Lower leg skin (tissue), 4 donors: ENCODE results near the gene MTUS2. TPM values are rescaled to one million over a fixed set of nuclear protein-coding genes. Genes with fewer than 3 reads are reported as not detected.

Source experiments
- DNase-seq, 2 donors: peaks; one replicate each; pipeline ENCODE4 v3.0.0-alpha.2; 2019; ENCODE audit warnings: low spot score in 2 of 2
- H3K4me3 ChIP-seq: fragments of 200-600 bp; sonication (generic); 2 replicates; pipeline ENCODE4 v1.5.1; 2017; ENCODE audit warnings: mild to moderate bottlenecking, low read depth; ENCODE audit not compliant: poor library complexity, severe bottlenecking
- POLR2A ChIP-seq, 2 donors: fragments of 450-650 bp; IDR thresholded peaks; one replicate each; pipeline ENCODE4 v1.6.1; 2016 to 2017; ENCODE audit warnings: antibody characterized with exemption in 2 of 2, mild to moderate bottlenecking in 1 of 2, moderate library complexity in 1 of 2
- WGBS, 2 donors: methylation state at CpG; one replicate each; pipeline ENCODE4 v1.1.5; 2018; 5-methylcytosine and 5-hydroxymethylcytosine counted together
- intact Hi-C: fragments of 100-400 bp; cut with DNase I; formaldehyde crosslinking; loops from one replicate; pipeline ENCODE4 v1.15.0; 2023; ENCODE audit warnings: low total_unique reads
- total RNA-seq, 4 donors: library from RNA; depleted of rRNA; stranded (reverse); fragments of >200 nt; gene quantifications; one replicate each; pipeline ENCODE4 v1.1.0, GENCODE V29; 2016
- TF ChIP-seq, protein P1 (sequence below), 3 donors: fragments of 450-650 bp; IDR thresholded peaks; one replicate each; pipeline ENCODE4 v1.5.1; 2016; ENCODE audit warnings: antibody characterized with exemption in 3 of 3, mild to moderate bottlenecking in 3 of 3, moderate library complexity in 2 of 3

Gene MTUS2
- total RNA-seq, 4 donors from 2014 or later: 0.13 to 1.9 TPM; not detected in 2

DNA sequence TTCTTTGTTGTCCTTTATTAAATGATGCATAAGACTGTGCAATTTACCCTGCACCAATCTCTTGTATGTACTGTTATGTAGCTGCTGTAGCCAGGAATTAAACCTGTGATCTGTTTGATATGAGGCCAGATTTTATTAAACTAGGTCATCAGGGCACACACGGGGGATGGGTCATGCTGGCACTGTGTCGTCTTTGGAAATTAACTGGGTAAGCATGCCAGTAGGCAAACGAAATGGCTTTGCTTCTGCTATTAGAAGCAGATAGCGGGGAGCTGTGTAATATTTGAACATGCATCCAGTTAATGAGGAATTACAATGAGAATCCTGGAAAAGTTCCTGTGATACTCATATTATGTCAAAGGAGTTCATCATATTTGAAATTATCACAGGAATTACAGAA lies 23.5 kb downstream of the MTUS2 start:
- WGBS, 2 donors: 30 to 40% methylated on average over 4 of the region's 4 CpGs
- H3K4me3 ChIP-seq: no peak overlapping the region
- no peak for DNase-seq
- intact Hi-C loops: no loop called here
- TF ChIP-seq POLR2A (IDR thresholded peaks at IDR 0.05): no peak
- TF ChIP-seq, protein P1, sequence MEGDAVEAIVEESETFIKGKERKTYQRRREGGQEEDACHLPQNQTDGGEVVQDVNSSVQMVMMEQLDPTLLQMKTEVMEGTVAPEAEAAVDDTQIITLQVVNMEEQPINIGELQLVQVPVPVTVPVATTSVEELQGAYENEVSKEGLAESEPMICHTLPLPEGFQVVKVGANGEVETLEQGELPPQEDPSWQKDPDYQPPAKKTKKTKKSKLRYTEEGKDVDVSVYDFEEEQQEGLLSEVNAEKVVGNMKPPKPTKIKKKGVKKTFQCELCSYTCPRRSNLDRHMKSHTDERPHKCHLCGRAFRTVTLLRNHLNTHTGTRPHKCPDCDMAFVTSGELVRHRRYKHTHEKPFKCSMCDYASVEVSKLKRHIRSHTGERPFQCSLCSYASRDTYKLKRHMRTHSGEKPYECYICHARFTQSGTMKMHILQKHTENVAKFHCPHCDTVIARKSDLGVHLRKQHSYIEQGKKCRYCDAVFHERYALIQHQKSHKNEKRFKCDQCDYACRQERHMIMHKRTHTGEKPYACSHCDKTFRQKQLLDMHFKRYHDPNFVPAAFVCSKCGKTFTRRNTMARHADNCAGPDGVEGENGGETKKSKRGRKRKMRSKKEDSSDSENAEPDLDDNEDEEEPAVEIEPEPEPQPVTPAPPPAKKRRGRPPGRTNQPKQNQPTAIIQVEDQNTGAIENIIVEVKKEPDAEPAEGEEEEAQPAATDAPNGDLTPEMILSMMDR (IDR thresholded peaks at IDR 0.05): no peak

DNA sequence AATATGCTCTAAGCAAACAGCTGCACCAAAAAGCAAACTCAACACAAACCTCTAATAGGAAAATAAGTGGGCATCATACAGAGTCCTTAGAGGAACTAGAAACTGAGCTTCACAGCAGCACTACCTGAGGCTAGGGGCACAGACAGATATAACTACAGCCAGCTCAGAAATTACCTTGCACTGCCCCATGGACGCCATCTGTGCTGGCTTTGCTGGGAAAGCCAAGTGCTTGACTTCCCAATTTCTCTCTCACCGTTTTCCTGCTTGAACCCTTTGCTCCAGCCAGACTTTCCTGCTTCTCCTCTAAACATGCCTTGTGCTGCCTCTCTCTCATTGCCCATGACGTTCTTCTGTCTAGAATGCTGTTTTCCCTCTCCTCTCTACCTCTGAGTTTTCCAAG lies 29.3 kb downstream of the MTUS2 start:
- no peak overlapping the region for H3K4me3 ChIP-seq
- no peak for DNase-seq
- 78 to 87% methylated on average over 3 of the region's 3 CpGs for WGBS, 2 donors
- TF ChIP-seq, protein P1 (IDR thresholded peaks at IDR 0.05): no peak
- intact Hi-C loops: no loop called here

- no peak overlapping the region for H3K4me3 ChIP-seq
- no peak for TF ChIP-seq POLR2A (IDR thresholded peaks at IDR 0.05)
- TF ChIP-seq, protein P1 (IDR thresholded peaks at IDR 0.05): no peak
- intact Hi-C loops: no loop called here
- no peak for DNase-seq
- WGBS, 2 donors: 56 to 75% methylated on average over 2 of the region's 2 CpGs
These were observed 30.1 kb downstream of the MTUS2 start for GRCh38 chr13:28850226-28850625.

DNA sequence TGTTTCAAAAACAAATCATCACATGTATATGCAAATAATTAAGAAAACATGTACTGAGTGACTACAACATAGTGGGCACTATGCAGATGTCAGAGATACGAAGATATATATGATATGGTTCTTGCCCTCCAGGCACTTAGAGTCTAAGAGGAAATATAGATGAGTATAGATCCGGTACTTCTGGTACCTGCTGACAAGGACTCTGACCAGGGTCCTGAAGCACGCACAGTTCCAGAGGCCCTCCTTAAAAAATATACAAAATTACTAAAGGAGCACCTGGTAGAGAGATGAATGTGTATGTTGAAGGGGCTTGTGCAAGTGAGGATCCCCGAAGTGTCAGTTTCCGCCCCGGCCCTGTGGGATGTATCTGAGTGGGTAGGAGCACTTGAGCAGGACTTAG lies 31.3 kb downstream of the MTUS2 start:
- no peak overlapping the region for H3K4me3 ChIP-seq
- DNase-seq: no peak
- intact Hi-C loops: no loop called here
- no peak for TF ChIP-seq POLR2A (IDR thresholded peaks at IDR 0.05)
- TF ChIP-seq, protein P1 (IDR thresholded peaks at IDR 0.05): no peak
- 55 to 69% methylated on average over 6 of the region's 6 CpGs for WGBS, 2 donors

DNA sequence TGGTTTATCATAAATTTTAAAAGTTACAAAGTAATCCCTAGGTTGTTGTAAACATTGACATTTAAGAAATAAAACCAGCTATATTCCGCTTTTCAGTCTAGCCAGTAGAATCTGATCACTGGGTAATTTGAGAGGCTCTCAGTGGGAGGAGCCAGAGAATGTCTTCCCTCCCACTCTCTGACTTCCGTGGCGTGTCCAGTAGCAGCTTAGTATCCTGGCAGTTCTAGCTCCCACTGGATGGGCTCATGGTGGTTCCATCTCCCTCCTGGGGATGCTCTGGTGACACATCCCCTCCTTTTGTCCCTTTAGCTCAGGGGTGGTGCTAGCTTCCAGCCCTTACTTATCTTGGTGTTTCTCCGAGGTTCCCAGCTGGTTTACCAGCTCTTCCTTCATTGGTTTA lies 34.5 kb downstream of the MTUS2 start:
- WGBS, 2 donors: 49% methylated on average over 4 of the region's 4 CpGs

GRCh38 chr13:28856287-28856686 lies 36.1 kb downstream of the MTUS2 start:
- intact Hi-C loops: no loop called here
- H3K4me3 ChIP-seq: no peak overlapping the region
- TF ChIP-seq, protein P1 (IDR thresholded peaks at IDR 0.05): no peak
- TF ChIP-seq POLR2A (IDR thresholded peaks at IDR 0.05): no peak
- 80 to 86% methylated on average over 6 of the region's 6 CpGs for WGBS, 2 donors
- DNase-seq: no peak

More for the DNA sequence above, 34.5 kb downstream of the MTUS2 start:
- no peak for TF ChIP-seq POLR2A (IDR thresholded peaks at IDR 0.05)
- TF ChIP-seq, protein P1 (IDR thresholded peaks at IDR 0.05): no peak
- no peak overlapping the region for H3K4me3 ChIP-seq
- intact Hi-C loops: no loop called here
- DNase-seq: no peak
